ENCODE results near the gene ABHD16B.

Gene ABHD16B

GRCh38 chr20:63833776-63834490 is 27.4 kb upstream of the ABHD16B start:
- TF ChIP-seq PATZ1 (CRISPR knock-in tag; IDR thresholded peaks at IDR 0.05; ENCODE audit: borderline replicate concordance) (no peak), ESRRG (CRISPR knock-in tag; IDR thresholded peaks at IDR 0.05) (no peak), ISL1 (CRISPR knock-in tag; IDR thresholded peaks at IDR 0.05) (no peak), CREB5 (CRISPR knock-in tag; IDR thresholded peaks at IDR 0.05; ENCODE audit: low read depth) (no peak), CSDC2 (CRISPR knock-in tag; IDR thresholded peaks at IDR 0.05) (no peak), ZFP3 (CRISPR knock-in tag; IDR thresholded peaks at IDR 0.05) (no peak), ZFP30 (CRISPR knock-in tag; IDR thresholded peaks at IDR 0.05) (no peak), TCF4 (CRISPR knock-in tag; IDR thresholded peaks at IDR 0.05; ENCODE audit: borderline replicate concordance) (no peak), PPARA (CRISPR knock-in tag; IDR thresholded peaks at IDR 0.05; ENCODE audit: borderline replicate concordance) (no peak), ZNF70 (CRISPR knock-in tag; IDR thresholded peaks at IDR 0.05) (no peak), RARB (CRISPR knock-in tag; IDR thresholded peaks at IDR 0.05) (no peak), OSR1 (CRISPR knock-in tag; IDR thresholded peaks at IDR 0.05) (no peak), SNAI2 (CRISPR knock-in tag; IDR thresholded peaks at IDR 0.05) (no peak), TSHZ2 (CRISPR knock-in tag; IDR thresholded peaks at IDR 0.05) (no peak)
- no peak for ATAC-seq

- TF ChIP-seq, protein P1, sequence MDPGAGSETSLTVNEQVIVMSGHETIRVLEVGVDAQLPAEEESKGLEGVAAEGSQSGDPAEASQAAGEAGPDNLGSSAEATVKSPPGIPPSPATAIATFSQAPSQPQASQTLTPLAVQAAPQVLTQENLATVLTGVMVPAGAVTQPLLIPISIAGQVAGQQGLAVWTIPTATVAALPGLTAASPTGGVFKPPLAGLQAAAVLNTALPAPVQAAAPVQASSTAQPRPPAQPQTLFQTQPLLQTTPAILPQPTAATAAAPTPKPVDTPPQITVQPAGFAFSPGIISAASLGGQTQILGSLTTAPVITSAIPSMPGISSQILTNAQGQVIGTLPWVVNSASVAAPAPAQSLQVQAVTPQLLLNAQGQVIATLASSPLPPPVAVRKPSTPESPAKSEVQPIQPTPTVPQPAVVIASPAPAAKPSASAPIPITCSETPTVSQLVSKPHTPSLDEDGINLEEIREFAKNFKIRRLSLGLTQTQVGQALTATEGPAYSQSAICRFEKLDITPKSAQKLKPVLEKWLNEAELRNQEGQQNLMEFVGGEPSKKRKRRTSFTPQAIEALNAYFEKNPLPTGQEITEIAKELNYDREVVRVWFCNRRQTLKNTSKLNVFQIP (CRISPR knock-in tag; IDR thresholded peaks at IDR 0.05; ENCODE audit: borderline replicate concordance, low read depth): no peak
- TF ChIP-seq TOX (CRISPR knock-in tag; IDR thresholded peaks at IDR 0.05; ENCODE audit: borderline replicate concordance) (no peak), TSHZ2 (CRISPR knock-in tag; IDR thresholded peaks at IDR 0.05) (no peak), CREB5 (CRISPR knock-in tag; IDR thresholded peaks at IDR 0.05; ENCODE audit: low read depth) (no peak), ARNTL (CRISPR knock-in tag; IDR thresholded peaks at IDR 0.05; ENCODE audit: borderline replicate concordance, low read depth) (no peak), RARB (CRISPR knock-in tag; IDR thresholded peaks at IDR 0.05) (no peak)
- ATAC-seq: peak; percentile 5; the same call in 1 of the 3 replicates
Observed at GRCh38 chr20:63834491-63834880, 26.8 kb upstream of the ABHD16B start.

Data from SK-N-SH treated with all-trans-retinoic acid at 6 μM for 48 hours (cell line).